GM18870 (cell line): Measurements from ENCODE around the gene OPN3.
A peak's percentile ranks its signal among the peaks of the same experiment; 100 is the strongest.

Experiments used
- ATAC-seq: cut with Tn5 transposase; IDR thresholded peaks from one replicate; pipeline ENCODE4 v1.9.1; 2021; ENCODE audit warnings: moderate library complexity; ENCODE audit not compliant: unreplicated experiment

OPN3 gene

DNA sequence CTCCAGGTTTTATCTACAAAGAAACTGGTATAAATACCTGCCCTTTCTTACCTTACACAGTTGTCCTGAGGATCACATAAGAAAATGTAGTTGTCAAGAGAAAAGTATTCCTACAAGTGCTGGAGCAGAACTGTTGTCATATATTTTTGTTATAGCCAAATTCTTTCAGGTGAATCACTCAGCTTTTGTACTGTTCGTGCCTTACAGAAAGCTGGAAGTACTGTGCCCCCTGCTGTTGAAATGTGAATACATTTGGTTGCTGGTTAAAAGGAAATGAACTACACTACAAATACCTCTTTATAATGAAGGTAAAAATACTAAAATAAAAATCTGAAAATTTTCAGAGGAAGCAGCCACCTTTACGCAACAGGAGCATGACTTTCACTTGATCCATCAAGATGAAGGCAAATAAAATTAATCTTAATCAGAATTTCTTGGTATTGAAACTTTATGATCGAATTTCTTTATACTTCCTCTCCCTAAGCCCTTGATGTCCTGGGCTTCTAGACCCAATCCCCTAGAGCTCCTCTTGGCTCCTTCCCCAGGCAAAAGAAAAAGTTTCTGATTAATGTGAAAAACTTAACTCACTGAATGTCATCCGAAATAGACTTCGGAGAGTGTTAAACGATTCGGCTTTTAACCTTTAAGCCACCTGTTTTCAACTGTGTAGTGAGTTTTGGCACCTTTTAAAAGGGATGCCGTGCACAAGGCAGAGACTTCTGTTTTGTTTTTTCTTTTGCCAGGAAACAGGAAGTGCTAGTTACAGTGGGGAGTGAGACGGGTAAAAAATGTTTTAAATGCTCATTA, 12.5 kb downstream of the OPN3 start:
- ATAC-seq, result peak; percentile 64

DNA sequence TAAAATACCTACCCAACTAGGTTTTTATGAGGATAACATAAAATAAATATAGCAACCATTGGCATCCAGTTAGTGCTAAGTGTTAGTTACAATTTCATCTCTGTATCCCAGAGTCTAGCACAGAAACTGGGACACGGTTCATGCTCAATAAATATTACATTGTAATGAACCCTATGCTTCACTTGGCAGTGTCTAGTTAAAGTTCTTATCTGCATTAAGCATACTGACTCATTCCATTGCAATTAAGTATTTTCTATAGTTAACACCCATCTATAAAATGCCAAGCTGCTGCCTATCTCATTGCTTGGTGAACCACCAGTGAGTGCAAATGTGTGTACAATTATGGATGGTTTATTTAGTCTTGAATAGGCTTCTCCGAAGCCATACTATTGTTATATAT, 15.2 kb downstream of the OPN3 start:
- ATAC-seq, result no peak

- ATAC-seq, result no peak
Observed at GRCh38 chr1:241622669-241623068, 17.5 kb downstream of the OPN3 start.

GRCh38 chr1:241617426-241617825, 22.7 kb downstream of the OPN3 start:
- no peak for ATAC-seq

DNA sequence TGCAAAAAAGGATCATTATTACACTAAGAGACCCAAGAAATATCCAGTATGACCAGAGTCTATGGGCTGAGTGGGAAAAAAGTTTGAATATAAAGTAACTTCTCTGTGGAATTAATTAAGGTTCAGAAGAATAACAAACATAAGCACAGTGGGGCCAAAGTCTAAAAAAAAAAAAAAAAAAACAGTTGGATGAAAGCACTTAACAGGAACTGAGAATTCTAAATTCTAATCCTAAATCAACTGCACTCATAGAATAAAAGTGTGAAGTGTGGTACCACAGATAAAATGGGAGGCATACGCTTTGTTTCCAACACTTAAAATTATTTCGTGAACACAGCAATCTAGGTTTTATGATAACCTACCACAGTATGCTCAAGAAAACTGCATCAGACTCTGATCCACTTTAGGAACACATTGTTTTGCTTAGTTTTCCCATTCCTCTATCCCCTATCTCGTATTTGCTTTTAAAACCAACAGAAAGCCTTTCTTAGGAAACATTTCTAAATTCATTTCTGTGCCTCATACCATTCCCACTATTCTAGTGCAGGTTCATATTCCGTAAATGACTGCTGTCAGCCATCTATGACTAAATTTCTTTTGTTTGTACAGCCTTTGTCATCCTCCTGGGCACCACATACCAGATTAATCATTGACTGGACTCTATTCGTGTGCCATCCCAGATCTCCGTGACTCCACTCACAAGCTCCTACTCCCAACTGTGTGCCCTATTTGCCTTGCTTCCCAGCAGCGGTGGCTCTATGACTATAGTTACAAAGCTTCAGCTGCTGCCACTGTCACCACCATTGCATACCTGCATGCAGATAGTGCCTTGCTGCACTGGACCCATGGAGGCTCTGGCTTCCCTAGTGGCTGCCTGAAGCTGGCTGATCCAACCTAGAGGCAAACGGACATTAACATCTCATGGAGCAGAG, 24.9 kb downstream of the OPN3 start:
- ATAC-seq, result no peak

GRCh38 chr1:241614572-241614971, 25.6 kb downstream of the OPN3 start:
- no peak for ATAC-seq

- ATAC-seq, result no peak
Observed at GRCh38 chr1:241614144-241614543, 26.0 kb downstream of the OPN3 start.

DNA sequence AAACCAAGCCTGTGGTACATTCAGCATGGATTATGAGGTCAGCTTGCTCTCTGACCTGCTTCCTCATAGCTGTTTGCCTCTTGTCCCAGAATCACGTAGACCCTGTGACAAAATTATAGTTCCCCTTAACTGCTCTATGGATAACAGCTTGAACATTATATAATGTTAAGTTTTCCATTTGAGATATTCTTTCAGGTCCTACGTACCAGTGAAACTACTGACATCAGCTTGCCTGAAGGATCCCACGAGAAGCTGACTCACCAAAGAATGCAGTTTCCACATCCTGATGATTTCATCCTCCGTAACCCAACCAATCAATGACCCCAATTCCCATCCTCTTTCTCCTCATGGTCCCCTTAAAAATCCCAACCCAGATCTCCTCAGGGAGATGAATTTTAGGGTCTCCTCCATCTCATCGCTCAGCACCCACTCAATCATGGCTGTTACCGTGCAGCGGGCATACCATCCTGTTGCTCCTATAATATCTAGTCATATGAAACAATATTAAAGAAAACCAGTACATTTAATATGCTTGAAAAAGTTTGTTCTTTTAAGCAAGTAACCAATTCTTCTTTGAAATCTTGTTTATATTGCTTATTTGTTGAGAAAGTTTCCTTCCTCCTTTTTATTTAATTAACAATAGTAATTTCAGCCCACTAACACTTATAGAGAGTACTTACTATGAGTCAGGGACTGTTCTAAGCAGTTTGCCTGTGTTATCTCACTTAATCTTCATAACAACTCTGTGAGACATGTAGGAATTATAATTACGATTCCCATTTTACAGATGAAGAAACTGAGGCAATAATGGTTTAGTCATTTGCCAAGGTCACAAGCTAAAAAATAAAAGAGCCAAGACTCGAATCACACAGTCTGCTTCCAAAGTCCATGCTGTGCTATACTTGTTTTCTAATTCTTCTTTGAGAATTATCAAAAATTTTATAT, 27.4 kb downstream of the OPN3 start:
- no peak for ATAC-seq

GRCh38 chr1:241611736-241612135, 28.4 kb downstream of the OPN3 start:
- no peak for ATAC-seq

GRCh38 chr1:241611063-241611462, 29.1 kb downstream of the OPN3 start:
- peak; percentile 90 for ATAC-seq

DNA sequence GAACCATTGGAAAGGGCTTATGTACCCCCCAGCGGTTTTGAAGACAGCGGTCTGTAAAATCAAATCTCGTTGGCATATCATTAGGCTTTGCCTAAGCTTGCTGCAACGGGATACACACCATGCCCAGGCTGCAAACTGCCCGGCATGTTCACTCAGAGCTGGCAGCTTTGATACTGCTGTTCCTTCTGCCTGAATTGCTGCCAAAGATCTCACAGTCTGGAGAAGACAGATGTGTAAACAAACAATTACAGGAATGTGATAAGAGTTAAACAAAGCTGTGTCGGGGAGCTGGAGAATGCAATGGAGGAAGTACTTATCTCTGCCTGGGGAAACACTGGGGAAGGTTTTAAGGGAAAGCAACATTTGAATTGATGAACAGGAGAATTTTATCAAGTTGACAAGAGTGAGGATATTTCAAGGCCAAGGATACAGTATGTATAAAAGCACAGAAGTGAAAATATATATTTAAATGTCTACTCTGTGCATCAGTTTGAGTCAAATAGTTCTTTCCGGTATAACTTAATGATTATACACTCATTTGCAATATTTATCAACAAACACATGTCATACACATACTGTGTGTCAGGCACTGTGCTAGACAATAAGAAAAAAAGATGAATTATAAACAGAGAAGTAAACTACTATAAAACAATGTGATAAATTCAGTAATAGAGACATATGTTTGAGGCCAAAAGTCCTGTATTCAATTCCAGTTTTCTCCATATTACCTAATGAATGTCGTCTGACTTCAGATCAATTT, 29.9 kb downstream of the OPN3 start:
- no peak for ATAC-seq

- ATAC-seq, result no peak
Observed at GRCh38 chr1:241608379-241609033, 31.7 kb downstream of the OPN3 start.

DNA sequence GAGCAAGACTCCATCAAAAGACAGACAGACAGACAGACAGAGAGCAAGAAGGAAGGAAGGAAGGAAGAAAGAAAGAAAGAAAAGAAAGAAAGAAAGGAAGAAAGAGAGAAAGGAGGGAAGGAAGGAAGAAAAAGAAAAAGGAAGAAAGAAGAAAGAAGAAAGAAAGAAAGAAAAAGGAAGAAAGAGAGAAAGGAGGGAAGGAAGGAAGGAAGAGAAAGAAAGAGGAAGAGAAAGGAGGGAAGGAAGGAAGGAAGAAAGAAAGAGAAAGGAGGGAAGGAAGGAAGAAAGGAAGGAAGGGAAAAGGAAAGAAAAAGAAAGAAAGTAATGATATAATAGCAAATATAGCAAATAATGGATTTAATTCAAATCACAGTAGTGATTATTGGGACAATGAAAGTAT, 32.7 kb downstream of the OPN3 start:
- ATAC-seq, result no peak

- ATAC-seq, result no peak
Observed at GRCh38 chr1:241606544-241606943, 33.6 kb downstream of the OPN3 start.

GRCh38 chr1:241605146-241605805, 34.9 kb downstream of the OPN3 start:
- no peak for ATAC-seq

DNA sequence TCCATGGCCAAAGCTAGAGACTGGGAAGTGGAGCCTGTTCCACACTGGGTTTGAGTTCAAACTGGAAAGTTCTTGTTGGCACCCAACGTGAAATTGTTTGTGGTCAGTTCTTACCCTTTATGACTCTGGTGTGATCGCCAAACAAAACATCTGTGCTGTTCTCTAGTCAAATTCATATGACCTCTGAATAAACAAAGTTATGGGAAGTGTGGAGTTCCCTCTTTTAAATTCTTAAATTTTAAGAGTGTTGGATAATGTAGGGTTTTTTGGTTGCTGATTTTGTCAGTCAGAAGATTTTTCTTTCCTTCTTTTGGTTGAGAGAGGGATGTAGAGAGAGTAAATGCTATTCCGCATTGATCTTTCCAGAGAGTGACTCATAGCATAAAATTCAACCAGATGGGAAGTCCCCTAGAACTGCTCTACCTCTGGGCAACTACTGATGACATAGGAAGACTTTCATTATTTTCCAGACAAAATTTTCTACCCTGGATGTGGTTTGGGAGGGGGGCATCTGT, 36.4 kb downstream of the OPN3 start:
- ATAC-seq, result no peak

- ATAC-seq, result peak; percentile 91
Observed at GRCh38 chr1:241600496-241600901, 39.7 kb downstream of the OPN3 start.

- no peak for ATAC-seq
Observed at GRCh38 chr1:241598249-241598648, 41.9 kb downstream of the OPN3 start.

- no peak for ATAC-seq
Observed at GRCh38 chr1:241596633-241597032, 43.5 kb downstream of the OPN3 start.
